Measurements from ENCODE around the gene ENTREP1. TPM values are rescaled to one million over a fixed set of nuclear protein-coding genes. Genes with fewer than 3 reads are reported as not detected.

ENTREP1 gene
- total RNA-seq, 1 experiment from 2014 or later: 21.3 TPM

DNA sequence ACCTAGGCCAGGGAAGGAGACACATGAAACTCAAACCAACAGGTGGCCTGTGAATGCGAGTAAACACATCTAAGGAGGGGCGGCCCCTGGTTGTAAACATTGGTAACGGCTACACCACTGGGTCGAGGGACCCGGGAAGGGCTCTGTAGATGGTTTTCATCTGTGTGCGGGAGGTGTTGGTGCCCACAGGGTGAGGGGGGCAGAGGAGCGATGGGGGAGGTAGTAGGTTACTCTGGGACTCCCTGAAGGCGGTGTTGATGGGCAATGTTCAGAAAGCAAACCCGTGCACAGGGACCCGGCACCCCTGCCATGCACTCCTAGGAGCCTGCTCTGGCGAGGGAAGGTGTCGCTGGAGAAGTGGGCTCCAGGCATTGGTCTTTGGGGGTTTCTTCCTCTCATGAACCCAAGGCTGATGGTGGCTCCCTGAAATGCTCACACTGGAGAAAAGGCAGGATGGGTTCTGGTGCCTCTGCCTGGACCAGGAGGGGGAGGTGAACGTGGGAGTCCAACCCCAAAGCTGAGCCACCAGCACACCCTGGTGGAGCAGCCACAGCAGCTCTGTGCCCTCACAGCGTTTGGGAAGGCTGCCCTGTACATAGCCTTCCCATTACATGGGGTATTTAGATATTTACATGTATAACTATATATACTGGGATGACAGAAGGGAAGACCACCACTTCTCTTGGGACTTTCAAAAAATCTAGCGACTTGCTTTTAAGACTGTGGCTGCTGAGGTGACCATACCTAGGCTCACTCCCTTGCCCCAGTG is 103.2 kb downstream of the ENTREP1 start:
- whole genome bisulfite sequencing (ENCODE audit: extremely low coverage, insufficient read length, low lambda C conversion rate): no CpG with 5 or more reads among the region's 15 CpGs

More for the DNA sequence above, 103.2 kb downstream of the ENTREP1 start:
- H3K4ac ChIP-seq (ENCODE audit: low read depth, low read length): no peak overlapping the region
- Mint-ChIP-seq H3K9me3 (peaks cover 12 to 13% of the 10 kb centered on the region in 2 experiments), H3K4me1 (peaks cover 2 to 14% of the 10 kb centered on the region in 2 experiments; a peak in 2 of 4 replicates), H3K27ac (no peak overlapping the region), H3K27me3 (ENCODE audit: low read depth) (no peaks in the 10 kb centered on the region), H3K4me3 (no peak overlapping the region), H3K36me3 (ENCODE audit: insufficient read depth in 1 of 3, low read depth in 3 of 3) (peaks cover 9 to 14% (median 12%) of the 10 kb centered on the region in 3 experiments; a peak in 6 of 7 replicates)
- no peak overlapping the region for H3K18ac ChIP-seq (ENCODE audit: insufficient read length, low read depth, low read length)
- H2BK12ac ChIP-seq (ENCODE audit: insufficient read length, low read depth, low read length): no peak overlapping the region
- H2AK5ac ChIP-seq (ENCODE audit: insufficient read length, low read length): no peak overlapping the region
- DNase-seq: no peak
- no peak overlapping the region for H3K14ac ChIP-seq (ENCODE audit: insufficient read depth, low read length)
- H3K27ac ChIP-seq (ENCODE audit: insufficient read length, low read depth, low read length): no peak overlapping the region
- no peaks in the 10 kb centered on the region for H3K79me2 ChIP-seq (ENCODE audit: insufficient read depth, low read length)
- no peak overlapping the region for H2BK120ac ChIP-seq (ENCODE audit: low read depth, low read length, poor library complexity, severe bottlenecking)
- H3K4me2 ChIP-seq (ENCODE audit: insufficient read depth, insufficient read length, low read length): no peak overlapping the region
- no peaks in the 10 kb centered on the region for H3K79me1 ChIP-seq (ENCODE audit: insufficient read depth, low read depth, low read length, poor library complexity, severe bottlenecking)
- no peaks in the 10 kb centered on the region for H3K27me3 ChIP-seq (ENCODE audit: insufficient read depth, low read length)
- no peak overlapping the region for H2AFZ ChIP-seq (ENCODE audit: low read length)
- H4K20me1 ChIP-seq (ENCODE audit: control insufficient read depth, insufficient read depth, insufficient read length): no peaks in the 10 kb centered on the region
- no peak overlapping the region for H3K23ac ChIP-seq (ENCODE audit: insufficient read length, low read depth, low read length)
- H2BK20ac ChIP-seq (ENCODE audit: low read depth, low read length, poor library complexity, severe bottlenecking): no peak overlapping the region
- H3K9me3 ChIP-seq (ENCODE audit: control insufficient read depth, low read depth, low read length): no peaks in the 10 kb centered on the region
- TF ChIP-seq, protein P1, sequence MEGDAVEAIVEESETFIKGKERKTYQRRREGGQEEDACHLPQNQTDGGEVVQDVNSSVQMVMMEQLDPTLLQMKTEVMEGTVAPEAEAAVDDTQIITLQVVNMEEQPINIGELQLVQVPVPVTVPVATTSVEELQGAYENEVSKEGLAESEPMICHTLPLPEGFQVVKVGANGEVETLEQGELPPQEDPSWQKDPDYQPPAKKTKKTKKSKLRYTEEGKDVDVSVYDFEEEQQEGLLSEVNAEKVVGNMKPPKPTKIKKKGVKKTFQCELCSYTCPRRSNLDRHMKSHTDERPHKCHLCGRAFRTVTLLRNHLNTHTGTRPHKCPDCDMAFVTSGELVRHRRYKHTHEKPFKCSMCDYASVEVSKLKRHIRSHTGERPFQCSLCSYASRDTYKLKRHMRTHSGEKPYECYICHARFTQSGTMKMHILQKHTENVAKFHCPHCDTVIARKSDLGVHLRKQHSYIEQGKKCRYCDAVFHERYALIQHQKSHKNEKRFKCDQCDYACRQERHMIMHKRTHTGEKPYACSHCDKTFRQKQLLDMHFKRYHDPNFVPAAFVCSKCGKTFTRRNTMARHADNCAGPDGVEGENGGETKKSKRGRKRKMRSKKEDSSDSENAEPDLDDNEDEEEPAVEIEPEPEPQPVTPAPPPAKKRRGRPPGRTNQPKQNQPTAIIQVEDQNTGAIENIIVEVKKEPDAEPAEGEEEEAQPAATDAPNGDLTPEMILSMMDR (conservative IDR thresholded peaks at IDR 0.05): 0 out of 3 replicates have a peak, but pooled peaks have one; percentile 15
- no peak overlapping the region for H4K91ac ChIP-seq (ENCODE audit: insufficient read length, low read depth, low read length)
- H4K8ac ChIP-seq (replicated peaks; ENCODE audit: insufficient read length, low read depth, low read length): no peak overlapping the region
- no peak overlapping the region for H2BK5ac ChIP-seq (ENCODE audit: insufficient read length, low read length)
- no peak overlapping the region for H2BK15ac ChIP-seq (ENCODE audit: low read depth, low read length)
- H4K5ac ChIP-seq (ENCODE audit: insufficient read length, low read depth, low read length): no peak overlapping the region
- H3K23me2 ChIP-seq (ENCODE audit: insufficient read length, low read depth, low read length, poor library complexity, severe bottlenecking): no peaks in the 10 kb centered on the region
- no peak overlapping the region for H3K9ac ChIP-seq (ENCODE audit: extremely low read depth, insufficient read length, low read length)
- no peak overlapping the region for H3T11ph ChIP-seq (ENCODE audit: low read length)
- H3K56ac ChIP-seq (ENCODE audit: insufficient read length, low read depth, low read length): no peak overlapping the region
- H3K4me1 ChIP-seq (ENCODE audit: insufficient read depth, low read length): no peaks in the 10 kb centered on the region
